HuH-7.5 (cell line): ENCODE data around the gene SIN3A.

Experiments used
- DNase-seq: peaks from one replicate; pipeline ENCODE4 v3.0.0; 2011; ENCODE audit warnings: low spot score

The SIN3A gene

GRCh38 chr15:75380773-75381172 lies 70.7 kb downstream of the SIN3A start:
- DNase-seq = no peak

- no peak for DNase-seq
Measured at GRCh38 chr15:75371901-75372688, 79.4 kb downstream of the SIN3A start.

- DNase-seq = no peak
Measured at GRCh38 chr15:75371486-75371885, 80.0 kb downstream of the SIN3A start.

- DNase-seq = no peak
Measured at GRCh38 chr15:75369897-75370581, 81.5 kb downstream of the SIN3A start.

- no peak for DNase-seq
Measured at GRCh38 chr15:75368689-75369239, 82.7 kb downstream of the SIN3A start.

GRCh38 chr15:75367913-75368688 lies 83.4 kb downstream of the SIN3A start, which contains the start of gene MAN2C1:
Gene MAN2C1, minus strand, starts transcription at chr15:75368607. Its CDS starts 24 bp downstream, at chr15:75368583.
- DNase-seq = peak; percentile 98

- no peak for DNase-seq
Measured at GRCh38 chr15:75367406-75367912, 84.0 kb downstream of the SIN3A start.

- DNase-seq = no peak
Measured at GRCh38 chr15:75367006-75367405, 84.5 kb downstream of the SIN3A start.

GRCh38 chr15:75366163-75366562 lies 85.3 kb downstream of the SIN3A start:
- no peak for DNase-seq

GRCh38 chr15:75364881-75365280 lies 86.6 kb downstream of the SIN3A start:
- no peak for DNase-seq

GRCh38 chr15:75363786-75364185 lies 87.7 kb downstream of the SIN3A start:
- DNase-seq = no peak

GRCh38 chr15:75362642-75363249 lies 88.7 kb downstream of the SIN3A start:
- DNase-seq = no peak

GRCh38 chr15:75361989-75362641 lies 89.4 kb downstream of the SIN3A start:
- DNase-seq = no peak

- DNase-seq = no peak
Measured at GRCh38 chr15:75361361-75361988, 90.0 kb downstream of the SIN3A start.

- DNase-seq = no peak
Measured at GRCh38 chr15:75360856-75361255, 90.6 kb downstream of the SIN3A start.

- DNase-seq = no peak
Measured at GRCh38 chr15:75360391-75360790, 91.1 kb downstream of the SIN3A start.

GRCh38 chr15:75359537-75360250 lies 91.8 kb downstream of the SIN3A start:
- no peak for DNase-seq

- no peak for DNase-seq
Measured at GRCh38 chr15:75358771-75359536, 92.5 kb downstream of the SIN3A start.

- DNase-seq = no peak
Measured at GRCh38 chr15:75357976-75358673, 93.4 kb downstream of the SIN3A start.
